ENCODE measurements around the gene RIIAD1. TPM values are rescaled to one million over a fixed set of nuclear protein-coding genes. Genes with fewer than 3 reads are reported as not detected.

The RIIAD1 gene
- total RNA-seq, 1 experiment from 2014 or later: not detected

DNA sequence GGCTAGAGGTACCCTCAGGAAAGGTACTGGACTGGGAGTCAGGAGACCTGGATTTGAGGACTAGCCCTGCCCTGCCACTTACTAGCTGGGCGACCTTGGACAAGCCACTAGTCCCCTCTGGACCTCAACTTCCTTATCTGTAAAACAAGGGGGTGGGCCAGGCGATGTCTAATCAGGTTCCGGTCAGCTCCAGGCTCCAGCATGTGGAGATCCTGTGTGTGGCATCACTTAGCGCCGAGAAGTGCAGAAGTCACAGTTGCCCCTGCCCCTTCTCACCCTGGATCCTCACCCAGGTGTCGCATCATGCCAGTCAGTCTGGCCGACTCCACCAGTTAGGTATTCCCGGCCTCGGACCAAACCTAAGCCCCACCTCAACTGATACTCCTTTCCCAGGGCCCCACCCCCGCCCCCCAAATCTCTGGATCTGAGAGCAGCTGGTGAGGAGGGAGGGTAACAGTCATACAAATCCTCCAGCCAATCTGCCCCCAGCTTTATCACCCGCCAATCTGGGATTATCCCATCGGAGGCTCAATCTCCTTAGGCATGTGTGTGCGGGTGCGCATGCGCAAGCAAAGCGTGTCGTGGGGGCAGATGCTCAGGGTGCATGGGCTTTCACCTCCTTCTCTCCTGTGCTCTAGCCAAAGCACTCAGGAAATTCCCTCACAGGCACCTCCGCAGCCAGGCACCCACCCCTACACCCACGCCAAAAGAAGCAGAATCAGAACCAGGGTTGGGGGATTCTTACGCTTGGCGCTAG lies 10.1 kb upstream of the RIIAD1 start:
- peaks cover 39% of the 10 kb centered on the region for H3K27me3 ChIP-seq (ENCODE audit: insufficient read depth, low read depth)
- H3K27ac ChIP-seq: no peak overlapping the region
- intact Hi-C loops (cut with micrococcal nuclease; ENCODE audit: unreplicated experiment): no loop called here
- no peak for DNase-seq
- no TSS peak for BruUV-seq (replicated peaks)
- CTCF ChIA-PET: no interaction called here
- no peaks in the 10 kb centered on the region for H3K9me3 ChIP-seq (ENCODE audit: insufficient read depth, low read depth)
- no peaks in the 10 kb centered on the region for H3K79me2 ChIP-seq (ENCODE audit: low read depth)
- no peak for TF ChIP-seq EZH2 (IDR thresholded peaks at IDR 0.05; ENCODE audit: low read depth)
- TF ChIP-seq, protein P1, sequence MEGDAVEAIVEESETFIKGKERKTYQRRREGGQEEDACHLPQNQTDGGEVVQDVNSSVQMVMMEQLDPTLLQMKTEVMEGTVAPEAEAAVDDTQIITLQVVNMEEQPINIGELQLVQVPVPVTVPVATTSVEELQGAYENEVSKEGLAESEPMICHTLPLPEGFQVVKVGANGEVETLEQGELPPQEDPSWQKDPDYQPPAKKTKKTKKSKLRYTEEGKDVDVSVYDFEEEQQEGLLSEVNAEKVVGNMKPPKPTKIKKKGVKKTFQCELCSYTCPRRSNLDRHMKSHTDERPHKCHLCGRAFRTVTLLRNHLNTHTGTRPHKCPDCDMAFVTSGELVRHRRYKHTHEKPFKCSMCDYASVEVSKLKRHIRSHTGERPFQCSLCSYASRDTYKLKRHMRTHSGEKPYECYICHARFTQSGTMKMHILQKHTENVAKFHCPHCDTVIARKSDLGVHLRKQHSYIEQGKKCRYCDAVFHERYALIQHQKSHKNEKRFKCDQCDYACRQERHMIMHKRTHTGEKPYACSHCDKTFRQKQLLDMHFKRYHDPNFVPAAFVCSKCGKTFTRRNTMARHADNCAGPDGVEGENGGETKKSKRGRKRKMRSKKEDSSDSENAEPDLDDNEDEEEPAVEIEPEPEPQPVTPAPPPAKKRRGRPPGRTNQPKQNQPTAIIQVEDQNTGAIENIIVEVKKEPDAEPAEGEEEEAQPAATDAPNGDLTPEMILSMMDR (conservative IDR thresholded peaks at IDR 0.05): no peak
- no peaks in the 10 kb centered on the region for H3K9me2 ChIP-seq (ENCODE audit: insufficient read depth)
- H3K4me1 ChIP-seq (replicated peaks; ENCODE audit: insufficient read depth): no peaks in the 10 kb centered on the region
- no peak overlapping the region for H3K4me2 ChIP-seq
- no peak overlapping the region for H3K4me3 ChIP-seq
- no peaks in the 10 kb centered on the region for H4K20me1 ChIP-seq (ENCODE audit: insufficient read depth)
- H3K36me3 ChIP-seq (ENCODE audit: low read depth): no peaks in the 10 kb centered on the region
- no peaks in the 10 kb centered on the region for H3F3A ChIP-seq (ENCODE audit: insufficient read depth, low read depth)
- POLR2A ChIA-PET (ENCODE audit: unreplicated experiment): no interaction called here
- no peak overlapping the region for H2AFZ ChIP-seq

- Histone ChIP-seq H3K27ac (no peak overlapping the region), H4K20me1 (ENCODE audit: insufficient read depth) (no peaks in the 10 kb centered on the region), H3K79me2 (ENCODE audit: low read depth) (no peaks in the 10 kb centered on the region), H3K4me2 (no peak overlapping the region), H2AFZ (no peak overlapping the region), H3K27me3 (ENCODE audit: insufficient read depth, low read depth) (peaks cover 43% of the 10 kb centered on the region), H3K4me1 (replicated peaks; ENCODE audit: insufficient read depth) (no peaks in the 10 kb centered on the region), H3F3A (ENCODE audit: insufficient read depth, low read depth) (no peaks in the 10 kb centered on the region), H3K36me3 (ENCODE audit: low read depth) (no peaks in the 10 kb centered on the region), H3K9me3 (ENCODE audit: insufficient read depth, low read depth) (no peaks in the 10 kb centered on the region), H3K4me3 (no peak overlapping the region), H3K9me2 (ENCODE audit: insufficient read depth) (no peaks in the 10 kb centered on the region)
- CTCF ChIA-PET: no interaction called here
- TF ChIP-seq, protein P1 (conservative IDR thresholded peaks at IDR 0.05): no peak
- no peak for TF ChIP-seq EZH2 (IDR thresholded peaks at IDR 0.05; ENCODE audit: low read depth)
- no TSS peak for BruUV-seq (replicated peaks)
- no peak for DNase-seq
- intact Hi-C loops (cut with micrococcal nuclease; ENCODE audit: unreplicated experiment): no loop called here
- POLR2A ChIA-PET (ENCODE audit: unreplicated experiment): no interaction called here
These were observed 9.4 kb upstream of the RIIAD1 start for GRCh38 chr1:151711951-151712350.

DNA sequence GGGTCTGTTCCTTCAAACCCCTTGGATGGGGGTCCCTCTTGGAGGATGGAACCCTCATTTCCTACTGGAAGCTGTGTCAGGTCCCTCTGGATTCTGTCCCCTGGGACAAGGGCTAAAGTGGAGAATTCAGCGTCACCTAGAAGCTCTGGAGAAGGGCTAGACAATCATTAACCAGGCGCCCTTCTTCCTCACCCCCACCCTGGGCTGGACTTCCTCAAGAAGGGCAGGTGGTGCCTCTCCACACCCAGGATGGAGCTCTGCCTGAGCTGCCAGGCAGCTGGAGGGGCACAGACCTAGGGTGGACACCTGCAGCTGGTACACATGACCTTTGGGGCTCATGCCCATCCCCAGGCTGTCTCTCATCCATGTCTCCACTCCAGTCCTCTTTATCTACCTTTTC lies 8.3 kb upstream of the RIIAD1 start:
- TF ChIP-seq EZH2 (IDR thresholded peaks at IDR 0.05; ENCODE audit: low read depth): no peak
- TF ChIP-seq, protein P1 (conservative IDR thresholded peaks at IDR 0.05): no peak
- no peaks in the 10 kb centered on the region for H3K9me2 ChIP-seq (ENCODE audit: insufficient read depth)
- no peak for DNase-seq
- intact Hi-C loops (cut with micrococcal nuclease; ENCODE audit: unreplicated experiment): no loop called here
- H3K36me3 ChIP-seq (ENCODE audit: low read depth): no peaks in the 10 kb centered on the region
- H3K9me3 ChIP-seq (ENCODE audit: insufficient read depth, low read depth): no peaks in the 10 kb centered on the region
- peaks cover 54% of the 10 kb centered on the region for H3K27me3 ChIP-seq (ENCODE audit: insufficient read depth, low read depth)
- no peaks in the 10 kb centered on the region for H4K20me1 ChIP-seq (ENCODE audit: insufficient read depth)
- no peaks in the 10 kb centered on the region for H3F3A ChIP-seq (ENCODE audit: insufficient read depth, low read depth)
- no peak overlapping the region for H3K4me3 ChIP-seq
- ChIA-PET CTCF (no interaction called here), POLR2A (ENCODE audit: unreplicated experiment) (interaction anchor here (0.6 kb wide), 1 partner anchor 242 kb away, joined by 12 read pairs; no protein-coding TSS in a partner anchor)
- BruUV-seq (replicated peaks): no TSS peak
- H3K79me2 ChIP-seq (ENCODE audit: low read depth): no peaks in the 10 kb centered on the region
- H3K4me2 ChIP-seq: no peak overlapping the region
- H3K4me1 ChIP-seq (replicated peaks; ENCODE audit: insufficient read depth): no peaks in the 10 kb centered on the region
- H3K27ac ChIP-seq: no peak overlapping the region
- H2AFZ ChIP-seq: no peak overlapping the region

Data from PC-9 (cell line).